GM18867 (cell line): ENCODE data around the gene FRY.

ENCODE experiments used
- ATAC-seq: cut with Tn5 transposase; IDR thresholded peaks from one replicate; pipeline ENCODE4 v1.9.1; 2021; ENCODE audit warnings: mild to moderate bottlenecking, moderate library complexity; ENCODE audit not compliant: unreplicated experiment

FRY gene

DNA sequence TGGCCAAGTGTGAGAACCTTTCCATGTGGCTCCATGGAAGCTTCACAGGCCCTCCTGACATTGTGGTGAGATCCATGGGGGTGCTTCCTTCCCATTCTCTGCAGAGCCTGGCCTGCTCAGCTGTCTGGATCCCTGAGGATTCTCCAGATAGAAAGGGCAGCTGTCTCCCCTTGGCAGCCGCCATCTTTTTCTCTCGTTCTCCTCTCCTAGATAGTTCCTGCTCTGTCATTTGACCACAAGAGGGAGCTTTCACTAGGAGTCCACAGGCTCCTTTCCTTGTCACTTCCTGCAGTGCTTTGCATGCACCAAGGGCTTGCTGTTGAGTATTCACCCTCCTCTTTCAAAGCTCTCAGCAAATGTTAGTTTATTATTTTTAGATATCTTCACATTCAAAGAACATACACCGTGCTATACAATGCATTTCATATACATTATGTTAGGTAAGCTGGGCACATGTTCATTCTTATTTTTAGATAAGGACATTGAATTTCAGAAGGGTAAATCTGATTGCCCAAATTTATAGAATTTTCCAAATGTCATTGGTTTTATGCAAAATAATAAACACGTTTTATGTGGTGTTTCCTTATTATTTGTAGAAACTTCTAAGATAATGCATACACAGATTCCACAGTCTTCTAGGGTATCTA, 133.2 kb downstream of the FRY start:
- peak; percentile 82 for ATAC-seq

DNA sequence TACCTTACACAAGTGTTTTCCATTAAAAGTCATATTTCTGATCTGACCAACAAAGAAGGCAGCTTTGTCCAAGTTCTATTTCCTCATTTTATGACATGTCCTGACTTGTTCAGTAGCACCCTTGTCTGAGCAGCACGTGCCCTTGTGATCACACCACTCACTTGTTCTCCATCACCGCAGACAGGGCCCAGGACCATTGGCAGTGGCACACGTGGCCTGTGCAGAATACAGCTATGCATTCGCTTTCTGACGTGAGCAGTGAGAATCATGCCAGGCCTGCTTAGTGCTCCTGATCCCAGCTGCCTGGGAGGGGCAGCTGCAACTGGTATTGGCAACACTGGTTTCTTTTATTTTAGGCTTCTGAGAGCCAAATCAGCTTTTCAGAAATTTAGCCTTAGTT, 134.2 kb downstream of the FRY start:
- no peak for ATAC-seq

DNA sequence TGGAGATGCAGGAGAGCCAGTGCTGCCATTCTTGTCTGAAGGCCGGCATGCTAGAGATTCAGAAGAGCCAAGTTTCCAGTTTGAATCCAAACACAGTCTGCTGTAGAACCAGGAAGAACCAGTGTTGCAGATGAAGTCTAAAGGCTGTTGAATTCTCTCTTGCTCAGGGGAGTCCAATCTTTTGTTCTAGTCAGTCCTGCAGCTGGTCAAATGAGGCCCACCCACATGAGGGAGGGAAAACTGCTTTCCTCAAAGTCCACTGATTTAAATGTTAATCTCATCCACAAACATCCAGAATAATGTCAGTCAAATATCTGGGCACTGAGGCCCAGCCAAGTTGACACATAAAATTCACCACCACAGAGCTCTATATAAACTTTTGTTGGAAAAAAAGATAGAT, 136.6 kb downstream of the FRY start:
- ATAC-seq: no peak

DNA sequence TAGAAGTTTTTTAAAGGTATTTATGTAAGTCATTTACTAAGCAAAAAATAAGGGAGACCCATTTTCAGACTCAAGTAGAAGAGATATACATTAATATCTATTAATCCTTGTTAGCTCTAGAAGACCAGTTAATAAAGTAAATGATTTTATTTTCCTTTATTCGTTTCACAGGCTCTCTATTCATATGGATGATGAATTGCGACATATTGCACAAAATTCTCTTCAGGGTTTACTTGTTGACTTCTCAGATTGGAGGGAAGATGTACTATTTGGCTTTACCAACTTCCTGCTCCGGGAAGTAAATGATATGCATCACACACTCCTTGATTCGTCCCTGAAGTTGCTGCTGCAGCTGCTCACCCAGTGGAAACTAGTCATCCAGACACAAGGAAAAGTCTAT, 139.3 kb downstream of the FRY start:
- ATAC-seq: no peak

DNA sequence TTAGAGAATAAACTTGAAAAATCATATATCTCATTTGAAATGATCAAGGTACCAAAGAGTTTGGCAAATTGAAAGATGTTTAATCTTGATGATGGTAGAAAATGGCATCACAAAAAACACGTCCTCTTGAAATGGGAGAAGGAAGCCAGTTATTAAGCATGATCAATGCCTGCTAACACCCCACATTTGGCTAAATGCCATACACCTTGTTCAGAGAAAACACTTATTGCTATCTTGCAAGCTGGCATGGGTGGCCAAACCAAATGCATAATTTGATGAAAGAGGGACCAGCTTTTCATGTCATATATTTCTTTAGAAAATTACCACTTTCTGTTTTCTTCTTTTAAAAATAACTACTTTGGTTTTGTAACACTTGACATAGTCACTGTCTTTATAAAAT, 142.3 kb downstream of the FRY start:
- no peak for ATAC-seq

DNA sequence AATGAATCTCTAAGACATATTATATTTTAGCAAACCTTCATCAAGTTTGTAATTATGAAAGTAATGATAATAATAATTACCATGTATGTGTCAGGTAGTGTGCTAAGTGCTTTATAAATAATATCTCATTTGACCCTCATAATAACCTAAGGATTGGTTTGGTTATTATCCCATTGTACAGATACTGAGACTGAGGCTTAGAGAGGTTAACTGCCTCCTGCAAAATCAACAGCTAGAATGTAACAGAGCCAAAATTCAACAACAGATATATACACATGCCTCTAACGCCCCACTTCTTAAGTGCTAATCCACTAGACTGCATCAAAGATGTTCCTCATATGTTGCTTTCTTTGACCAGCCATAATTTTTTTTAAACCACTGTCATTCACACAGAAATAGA, 142.8 kb downstream of the FRY start:
- ATAC-seq: no peak

DNA sequence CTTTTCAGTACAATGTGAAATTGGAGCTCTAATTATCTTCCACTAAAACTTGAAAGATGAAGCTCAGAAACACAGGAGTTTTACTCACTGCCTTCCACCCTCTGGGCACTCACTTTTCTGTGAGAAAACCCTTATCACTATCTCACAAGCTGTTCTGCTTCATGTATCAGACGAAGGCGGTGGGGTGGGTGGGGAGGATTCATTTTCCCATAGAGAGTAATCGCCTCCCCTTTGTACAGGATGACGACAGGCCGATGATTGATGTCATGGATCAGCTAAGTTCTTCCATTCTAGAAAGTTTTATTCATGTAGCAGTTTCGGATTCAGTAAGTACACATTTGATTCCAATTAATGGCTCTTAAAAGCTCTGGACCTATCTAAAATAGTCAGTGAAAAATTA, 143.7 kb downstream of the FRY start:
- ATAC-seq: no peak

DNA sequence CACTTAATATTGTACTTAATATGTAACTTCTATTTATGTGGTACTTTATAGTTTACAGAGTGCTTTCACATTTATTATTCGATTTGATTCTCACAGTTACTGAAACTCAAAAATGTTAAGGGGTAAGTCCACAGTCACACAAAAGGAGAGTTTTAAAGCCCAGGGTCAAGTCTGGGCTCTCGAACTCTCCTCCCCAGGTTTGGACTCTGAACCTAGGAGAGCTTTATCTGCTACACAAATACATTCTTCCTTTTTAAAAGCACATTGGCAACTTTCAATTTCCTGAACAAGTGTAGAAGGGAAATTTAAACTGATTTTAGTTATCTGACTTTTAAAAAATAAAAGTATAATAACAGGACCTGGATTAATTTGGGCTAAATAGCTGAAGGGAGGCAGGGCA, 144.4 kb downstream of the FRY start:
- ATAC-seq: no peak

DNA sequence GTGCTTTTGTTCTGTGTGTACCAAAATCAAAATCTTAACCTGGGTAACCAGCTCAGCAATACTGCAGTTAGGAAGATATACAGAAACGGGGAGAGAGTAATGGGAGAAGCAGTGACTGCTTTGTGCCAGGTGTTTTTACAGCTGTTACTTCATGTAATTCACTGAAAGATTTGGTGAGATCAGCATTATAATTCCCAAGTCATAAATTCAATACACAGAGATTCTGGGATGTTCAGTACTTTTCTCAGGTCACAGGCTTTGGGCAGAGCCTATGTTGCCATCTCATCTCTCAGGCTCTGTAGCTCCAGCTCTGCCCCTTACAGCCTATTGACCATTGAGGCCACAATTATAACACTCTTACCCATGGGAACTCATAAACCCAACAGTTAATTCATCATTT, 145.1 kb downstream of the FRY start:
- ATAC-seq: no peak

DNA sequence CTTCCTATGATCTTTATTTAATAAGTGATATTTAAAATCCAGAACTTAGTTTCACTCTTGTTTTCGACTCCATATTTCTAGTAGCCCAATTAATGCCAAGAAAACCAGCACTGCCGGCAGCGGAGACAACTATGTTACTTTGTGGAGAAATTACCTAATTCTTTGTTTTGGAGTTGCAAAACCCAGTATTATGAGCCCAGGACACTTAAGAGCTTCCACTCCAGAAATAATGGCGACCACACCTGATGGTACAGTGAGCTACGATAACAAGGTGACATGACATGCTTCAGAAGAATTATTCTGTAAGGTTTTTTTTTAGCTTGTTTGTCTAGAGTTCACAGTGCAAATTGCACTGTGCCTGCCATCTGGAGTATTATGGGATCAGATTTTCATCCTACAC, 147.2 kb downstream of the FRY start:
- no peak for ATAC-seq

DNA sequence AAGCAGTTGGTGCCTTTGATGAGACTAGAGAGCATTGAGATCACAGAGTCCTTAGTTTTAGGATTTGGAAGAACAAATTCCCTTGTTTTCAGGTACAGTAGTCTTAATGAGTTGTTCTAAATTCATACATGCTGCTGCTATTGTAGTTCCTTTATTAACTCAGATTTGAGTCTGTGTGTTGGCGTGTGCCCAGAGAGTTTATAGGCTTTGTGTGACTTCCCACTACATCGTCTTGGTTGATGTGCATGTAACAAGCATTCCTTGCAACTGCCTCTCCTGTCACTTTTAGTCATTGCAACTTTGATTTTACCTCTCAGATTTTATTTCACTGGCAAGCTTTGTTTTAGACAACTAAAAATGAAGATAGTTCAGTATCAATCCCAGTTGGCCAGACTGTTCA, 148.1 kb downstream of the FRY start:
- ATAC-seq: no peak

DNA sequence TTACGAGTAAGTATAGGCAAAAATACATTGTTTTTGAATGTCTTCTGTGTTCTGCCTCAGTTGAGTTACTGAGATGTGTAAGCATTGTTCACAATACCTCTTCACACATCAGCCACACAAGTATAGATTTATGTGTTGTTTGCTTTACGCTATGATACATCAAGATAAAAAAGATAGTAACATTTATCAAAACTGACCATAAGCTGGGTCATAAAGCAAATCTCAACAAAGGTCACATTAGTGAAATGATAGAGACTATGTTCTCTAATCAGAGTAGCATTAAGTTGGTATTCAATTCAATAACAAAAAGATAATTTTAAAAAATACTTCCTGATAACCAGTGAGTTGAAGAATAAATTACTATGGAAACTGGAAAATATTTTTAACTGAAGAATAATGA, 156.1 kb downstream of the FRY start:
- ATAC-seq: no peak

DNA sequence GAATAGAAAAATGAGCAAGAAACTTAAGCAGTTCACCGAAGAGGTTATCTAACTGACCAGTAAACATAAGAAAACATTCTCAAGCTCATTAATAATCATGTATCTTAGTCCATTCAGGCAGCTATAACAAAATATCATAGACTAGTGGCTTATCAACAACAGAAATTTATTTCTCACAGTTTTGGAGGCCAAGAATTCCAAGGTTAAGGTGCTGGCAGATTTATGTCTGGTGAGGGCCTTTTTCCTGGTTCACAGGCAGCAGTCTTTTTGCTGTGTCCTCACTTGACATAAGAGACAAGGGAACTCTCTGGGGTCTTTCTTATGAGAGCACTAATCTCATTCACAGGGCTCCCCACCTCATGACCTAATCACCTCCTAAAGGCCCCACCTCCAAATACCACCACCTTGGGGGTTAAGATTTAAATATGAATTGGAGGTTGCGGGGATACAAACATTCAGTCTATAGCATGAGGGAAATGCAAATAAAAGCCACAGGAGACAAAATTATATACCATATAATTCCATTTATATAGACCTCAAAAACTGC, 160.0 kb downstream of the FRY start:
- no peak for ATAC-seq

DNA sequence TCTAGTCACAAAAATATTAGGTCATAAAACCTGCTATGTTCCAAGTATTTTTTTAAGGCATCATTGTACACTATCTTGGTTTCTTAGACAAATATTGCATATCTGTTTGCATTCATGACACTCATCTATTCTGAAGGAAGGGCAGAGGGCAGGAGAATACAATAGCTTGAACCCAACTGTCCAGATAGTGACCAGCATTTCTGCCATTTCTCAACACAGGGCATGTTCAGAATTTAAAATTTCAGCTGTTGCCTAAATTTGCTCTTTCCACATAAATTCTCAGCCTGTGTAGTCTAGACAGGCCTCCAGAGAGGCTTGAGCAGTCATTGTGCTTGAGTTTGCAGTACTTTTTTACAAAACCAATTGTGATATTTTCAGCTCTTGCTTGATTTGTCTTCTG, 164.1 kb downstream of the FRY start:
- no peak for ATAC-seq

DNA sequence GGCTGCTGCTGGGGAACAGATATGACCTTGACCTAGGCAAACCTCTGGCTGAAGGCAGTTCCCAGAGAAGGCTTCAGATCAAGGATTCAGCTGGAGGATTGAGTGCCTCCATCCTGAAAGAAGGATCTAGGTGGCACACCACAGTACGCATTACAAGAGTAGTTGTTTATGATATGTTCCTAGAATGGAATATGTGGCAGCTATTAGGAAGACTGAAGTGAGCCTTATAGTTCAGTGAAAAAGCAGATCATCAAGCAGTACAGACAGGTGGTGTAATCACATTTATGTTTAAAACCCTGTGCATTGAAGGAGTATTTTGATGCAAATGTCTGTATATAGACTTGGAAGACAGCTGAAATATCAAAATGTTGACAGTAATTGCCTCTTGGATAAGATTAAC, 167.6 kb downstream of the FRY start:
- ATAC-seq: no peak

DNA sequence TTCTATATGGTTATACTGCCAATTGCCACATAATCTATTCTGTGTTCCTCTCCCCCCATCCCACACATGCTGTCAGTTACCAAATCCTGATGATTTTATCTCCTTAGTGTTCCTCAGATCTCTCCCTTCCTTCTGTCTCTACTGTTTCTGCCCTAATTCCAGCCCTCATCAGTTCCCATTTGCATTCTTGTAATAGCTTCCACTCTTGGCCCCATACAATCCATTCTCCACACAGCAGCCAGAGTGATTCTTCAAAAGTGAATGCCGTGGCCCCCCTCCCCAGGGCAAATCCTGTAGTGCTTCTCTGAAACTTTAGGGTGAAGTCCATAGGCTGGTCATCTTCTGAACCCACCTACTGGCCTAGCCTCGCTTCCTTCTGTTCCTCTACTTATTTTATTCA, 169.2 kb downstream of the FRY start:
- no peak for ATAC-seq

DNA sequence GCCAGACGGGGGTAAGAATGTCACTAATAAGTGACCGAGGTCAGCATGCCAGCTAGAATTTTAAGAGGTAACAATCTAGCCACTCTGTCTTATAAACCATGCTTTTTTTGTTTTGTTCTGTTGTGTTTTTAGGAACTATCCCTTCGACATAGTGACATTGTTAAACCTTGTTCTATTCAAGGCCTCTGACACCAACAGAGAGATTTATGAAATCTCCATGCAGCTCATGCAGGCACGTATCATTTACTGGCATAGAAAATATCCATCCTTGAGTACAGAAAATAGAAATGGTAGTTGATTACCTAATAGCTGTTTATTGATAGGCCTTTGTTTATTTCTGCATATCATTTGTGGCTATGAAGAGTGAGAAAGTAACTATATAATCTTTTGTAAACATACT, 170.2 kb downstream of the FRY start:
- ATAC-seq: no peak

DNA sequence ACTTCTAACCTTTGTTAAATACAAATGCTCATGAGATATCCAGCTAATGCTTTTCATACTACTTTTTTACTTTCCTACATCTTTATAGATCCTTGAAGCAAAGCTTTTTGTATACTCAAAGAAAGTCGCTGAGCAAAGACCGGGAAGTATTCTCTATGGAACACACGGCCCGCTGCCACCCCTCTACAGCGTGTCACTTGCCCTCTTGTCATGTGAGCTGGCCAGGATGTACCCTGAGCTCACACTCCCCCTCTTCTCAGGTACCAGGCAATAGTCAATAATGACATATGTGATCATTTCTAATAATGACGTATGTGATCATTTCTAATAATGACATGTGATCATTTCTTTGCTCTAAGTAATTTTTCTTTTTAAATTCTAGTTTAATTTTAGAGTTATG, 170.7 kb downstream of the FRY start:
- no peak for ATAC-seq

DNA sequence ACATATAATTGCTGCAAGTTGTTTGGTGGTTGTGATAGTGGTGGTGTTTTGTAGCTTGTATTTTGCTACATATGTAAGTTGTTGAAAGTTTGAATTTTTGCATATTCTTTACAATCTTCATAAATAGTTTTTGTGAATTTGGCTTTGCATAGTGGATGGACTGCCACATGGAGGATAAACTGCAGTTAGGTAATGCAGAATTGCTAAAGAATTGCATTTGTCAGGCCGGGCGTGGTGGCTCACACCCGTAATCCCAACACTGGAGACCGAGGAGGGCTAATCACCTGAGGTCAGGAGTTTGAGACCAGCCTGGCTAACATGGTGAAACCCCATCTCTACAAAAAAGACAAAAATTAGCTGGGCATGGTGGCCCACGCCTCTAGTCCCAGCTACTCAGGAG, 171.6 kb downstream of the FRY start:
- no peak for ATAC-seq

DNA sequence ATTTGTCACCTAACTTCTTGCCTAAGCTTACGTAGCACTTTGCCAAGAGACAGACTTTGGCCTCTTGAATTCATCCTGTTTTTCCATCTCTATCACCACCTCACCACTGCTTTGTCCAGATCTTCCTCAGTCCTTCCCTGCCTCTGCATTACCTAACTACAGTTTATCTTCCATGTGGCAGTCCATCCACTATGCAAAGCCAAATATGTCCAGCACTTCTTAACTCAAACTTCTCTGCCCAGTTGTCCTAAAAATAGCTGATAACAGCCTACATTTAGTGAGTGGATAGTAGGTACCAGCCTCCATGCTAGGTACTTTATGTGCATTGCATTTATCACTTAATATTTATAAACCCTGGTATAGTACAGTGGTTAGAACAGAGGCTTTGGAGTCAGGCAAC, 172.2 kb downstream of the FRY start:
- ATAC-seq: no peak

DNA sequence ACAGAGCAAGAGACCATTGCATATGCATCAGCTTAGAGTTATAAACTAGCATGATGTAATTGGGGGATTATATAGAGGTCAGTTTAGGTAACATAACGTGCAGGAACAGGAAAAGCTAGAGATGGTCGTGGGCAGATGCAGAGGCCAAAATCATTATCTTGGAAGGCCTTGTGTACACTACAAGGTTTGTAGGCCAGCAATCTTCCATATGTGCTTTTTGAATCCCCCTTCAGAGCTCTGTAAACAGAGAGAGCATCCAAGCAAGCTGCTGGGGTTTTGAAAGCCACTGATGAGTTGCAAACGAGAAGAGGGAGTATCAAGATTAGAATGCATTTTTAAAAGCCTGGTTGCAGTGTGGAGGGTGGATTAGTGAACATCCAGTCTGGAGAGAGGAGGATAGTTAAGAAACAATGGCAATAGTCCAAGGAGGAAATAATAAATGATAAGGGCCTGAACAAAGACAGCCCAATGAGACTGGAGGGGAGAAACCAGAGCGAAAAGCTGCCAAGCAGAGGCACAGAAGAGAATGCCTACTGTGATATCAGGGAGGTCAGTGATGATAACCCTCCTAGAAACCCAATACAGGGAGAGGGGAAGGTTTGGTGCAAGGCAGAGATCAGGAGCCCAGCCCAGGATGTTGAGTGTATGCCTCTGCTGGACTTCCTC, 174.0 kb downstream of the FRY start:
- ATAC-seq: no peak

DNA sequence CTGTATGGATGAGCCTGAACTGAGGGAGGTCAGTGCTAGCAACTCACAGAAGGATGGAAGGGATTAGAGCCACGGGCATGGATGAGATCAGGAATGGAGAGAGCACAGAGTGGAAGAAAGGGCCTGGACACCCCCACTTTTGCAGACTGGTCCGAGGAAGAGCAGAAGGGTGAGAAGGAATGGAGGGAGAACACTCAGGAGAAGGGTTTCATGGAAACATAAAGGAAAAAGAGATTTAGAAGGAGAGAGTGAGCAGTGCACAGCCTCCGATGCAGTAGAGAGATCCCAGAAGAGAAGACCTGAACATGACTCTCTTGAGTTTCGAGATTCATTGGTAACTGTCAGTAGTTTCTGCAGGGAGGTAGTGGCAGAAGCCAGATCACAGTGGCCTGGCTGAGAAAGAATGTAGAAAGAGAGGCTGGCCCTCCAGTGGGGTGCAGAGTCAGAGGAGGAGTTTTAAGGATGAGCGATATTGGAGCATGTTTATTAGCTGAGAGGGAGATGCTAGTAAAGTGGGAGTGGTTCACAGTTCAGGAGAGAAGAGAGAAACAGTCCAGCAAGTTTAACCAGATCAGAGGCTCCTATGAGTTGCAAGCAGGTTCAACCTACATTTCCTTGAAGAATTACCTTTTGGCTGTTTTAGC, 174.6 kb downstream of the FRY start:
- ATAC-seq: no peak
